SK-MEL-5 (cell line): ENCODE results near the gene TRAPPC2L. TPM values are rescaled to one million over a fixed set of nuclear protein-coding genes. Genes with fewer than 3 reads are reported as not detected.
"Not testable (repeated sequence)": the region's sequence is repeated elsewhere in the genome, so short reads cannot be mapped to it uniquely, and the experiment has no call there.

Source experiments
- DNase-seq: peaks from one replicate; pipeline ENCODE4 v3.0.0-alpha.2; 2016; ENCODE audit warnings: low read depth, low spot score
- in situ Hi-C: cut with HindIII; loops from 2 replicates; pipeline ENCODE4 v1.10.0; 2016; ENCODE audit warnings: low sequenced_read_pairs, high pct_unique_total_duplicates, low pct_unique_long_range_greater_than_20kb
- total RNA-seq: library from RNA; depleted of rRNA; stranded (reverse); fragments of >200 nt; shearing (Covaris generic); gene quantifications from 2 replicates; pipeline ENCODE4 v1.2.3, GENCODE V29; 2014

TRAPPC2L gene
- total RNA-seq, 1 experiment from 2014 or later, result 86.0 TPM

DNA sequence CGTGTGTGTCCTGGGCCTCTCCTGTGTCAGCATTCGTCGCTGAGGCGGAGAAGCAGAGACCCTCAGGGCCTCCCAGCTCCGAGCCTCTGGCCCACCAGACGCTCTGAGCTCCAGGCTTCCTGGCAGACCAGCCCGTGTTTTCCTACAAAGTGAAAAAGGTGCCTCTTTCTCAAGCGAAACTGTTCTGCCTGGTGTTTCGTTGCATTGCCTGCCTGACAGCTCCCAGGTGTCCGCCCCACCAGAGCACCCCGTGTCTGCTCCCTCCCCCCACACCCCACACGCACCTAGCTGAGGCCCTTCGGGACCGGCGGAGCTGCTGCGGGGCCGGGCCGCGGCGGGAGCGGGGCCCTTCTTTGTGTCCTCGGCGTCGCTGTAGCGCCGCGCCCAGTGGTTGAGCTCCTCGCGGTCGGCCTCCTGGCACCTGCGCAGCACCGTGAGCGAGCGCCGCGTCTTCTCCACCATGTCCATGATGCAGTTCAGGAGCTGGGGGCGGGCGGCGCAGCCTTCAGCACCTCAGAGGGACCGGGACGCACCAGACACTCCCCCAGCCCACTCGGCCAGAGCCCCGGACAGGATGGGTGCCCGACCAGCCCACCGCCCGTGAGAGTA lies 24.2 kb downstream of the TRAPPC2L start:
- in situ Hi-C loops, result no loop called here
- no peak for DNase-seq

GRCh38 chr16:88881675-88882357 lies 24.9 kb downstream of the TRAPPC2L start:
- DNase-seq, result no peak
- in situ Hi-C loops, result no loop called here

DNA sequence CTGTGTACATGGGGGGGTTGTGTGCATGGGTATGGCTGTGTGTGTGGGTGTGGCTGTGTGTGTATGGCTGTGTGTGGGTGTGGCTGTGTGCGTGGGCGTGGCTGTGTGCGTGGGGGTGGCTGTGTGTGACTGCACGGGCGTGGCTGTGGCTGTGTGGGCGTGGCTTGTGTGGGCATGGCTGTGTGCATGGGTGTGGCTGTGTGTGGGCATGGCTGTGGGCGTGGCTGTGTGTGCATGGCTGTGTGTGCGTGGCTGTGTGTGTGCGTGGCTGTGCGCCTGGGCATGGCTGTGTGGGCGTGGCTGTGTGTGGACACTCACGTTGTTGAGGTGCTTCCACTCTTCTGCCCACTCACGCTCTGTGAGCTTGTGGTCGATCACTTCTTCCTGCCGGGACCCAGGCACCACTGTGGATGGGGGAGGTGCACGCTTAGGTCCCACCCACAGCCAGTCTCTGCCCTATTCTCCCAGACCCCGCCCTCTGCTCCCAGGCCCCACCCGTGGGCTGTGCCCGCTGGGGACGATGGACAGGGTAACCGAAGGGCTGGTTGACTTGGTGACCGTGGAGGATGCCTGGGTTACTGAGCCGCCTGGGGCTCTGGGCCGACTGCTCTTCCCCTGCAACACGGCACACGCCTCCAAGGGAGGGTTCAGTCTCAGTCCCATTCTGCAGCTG lies 25.6 kb downstream of the TRAPPC2L start:
- DNase-seq, result peak; percentile 24

GRCh38 chr16:88883117-88883895 lies 26.4 kb downstream of the TRAPPC2L start:
- in situ Hi-C loops, result no loop called here
- no peak for DNase-seq

More for the DNA sequence above, 25.6 kb downstream of the TRAPPC2L start:
- in situ Hi-C loops, result no loop called here

- in situ Hi-C loops, result no loop called here
Observed at GRCh38 chr16:88883946-88884345, 27.0 kb downstream of the TRAPPC2L start.

DNA sequence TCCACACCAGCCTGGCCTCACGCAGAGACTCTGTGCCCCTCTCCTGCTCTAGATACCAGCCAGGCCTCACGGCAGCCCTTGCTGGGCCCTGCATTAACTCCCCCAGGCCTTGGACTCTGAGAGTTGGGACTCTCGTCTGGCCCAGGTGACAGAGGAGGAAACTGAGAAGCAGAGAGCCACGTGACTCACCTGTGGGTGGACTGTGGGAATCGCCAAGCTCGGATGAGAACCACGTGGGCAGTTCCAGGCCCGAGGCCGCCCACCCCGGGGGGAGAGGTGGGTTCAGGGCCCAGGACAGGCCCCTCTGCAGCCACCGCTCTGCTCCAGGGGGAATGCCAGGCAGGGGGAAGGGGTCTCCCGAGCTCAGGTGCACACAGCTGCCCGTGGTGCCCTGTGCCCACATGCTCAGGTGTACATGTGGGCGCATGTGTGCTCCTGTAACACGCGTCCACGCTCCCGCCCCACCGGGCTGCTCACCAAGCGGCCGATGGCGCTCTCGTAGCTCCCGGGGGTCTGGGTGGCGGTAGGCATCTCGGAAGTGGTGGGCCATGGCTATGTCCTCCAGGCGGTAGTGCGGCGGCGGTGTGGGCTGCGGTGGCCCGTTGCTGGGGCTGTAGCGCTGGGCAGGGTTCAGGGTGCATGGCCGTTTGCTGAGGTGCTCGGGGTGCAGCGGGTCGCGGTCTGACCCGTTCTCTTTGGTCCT lies 27.8 kb downstream of the TRAPPC2L start:
- DNase-seq, result no peak
- in situ Hi-C loops, result no loop called here

More at GRCh38 chr16:88883946-88884345, 27.0 kb downstream of the TRAPPC2L start:
- DNase-seq, result no peak

DNA sequence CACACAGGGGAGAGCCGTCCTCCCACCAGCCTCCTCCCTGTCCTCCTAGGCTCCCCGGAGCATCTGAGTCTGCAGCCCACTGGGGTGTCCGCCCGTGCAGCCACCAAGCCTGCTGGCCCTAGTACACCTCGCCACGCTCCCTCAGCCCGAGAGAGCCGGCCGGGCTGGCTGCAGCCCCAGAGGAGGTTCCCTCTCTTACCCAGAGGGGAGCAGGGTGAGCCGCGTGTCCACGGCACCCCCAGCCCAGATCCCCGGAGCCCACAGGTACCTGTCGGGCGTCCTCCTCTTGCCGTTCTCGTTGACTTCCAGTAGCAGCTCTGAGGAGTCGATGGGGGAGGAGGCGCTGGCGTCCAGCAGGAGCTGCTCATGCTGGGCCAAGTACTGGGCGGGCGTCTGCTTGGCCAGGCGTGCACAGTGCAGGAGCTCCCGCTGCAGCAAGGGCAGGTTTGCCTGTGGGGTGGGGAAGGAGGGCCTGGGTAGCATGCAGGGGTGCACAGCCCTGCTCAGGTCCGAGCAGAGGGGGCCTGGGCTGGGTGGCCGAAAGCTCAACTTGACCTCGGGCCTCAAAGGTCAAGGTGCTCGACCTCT lies 28.9 kb downstream of the TRAPPC2L start:
- DNase-seq, result no peak
- in situ Hi-C loops, result no loop called here

- in situ Hi-C loops, result no loop called here
- no peak for DNase-seq
Observed at GRCh38 chr16:88886420-88886844, 29.5 kb downstream of the TRAPPC2L start.

- no peak for DNase-seq
- in situ Hi-C loops, result no loop called here
Observed at GRCh38 chr16:88886845-88887521, 30.1 kb downstream of the TRAPPC2L start.

- DNase-seq, result no peak
- in situ Hi-C loops, result no loop called here
Observed at GRCh38 chr16:88888057-88888456, 31.1 kb downstream of the TRAPPC2L start.

DNA sequence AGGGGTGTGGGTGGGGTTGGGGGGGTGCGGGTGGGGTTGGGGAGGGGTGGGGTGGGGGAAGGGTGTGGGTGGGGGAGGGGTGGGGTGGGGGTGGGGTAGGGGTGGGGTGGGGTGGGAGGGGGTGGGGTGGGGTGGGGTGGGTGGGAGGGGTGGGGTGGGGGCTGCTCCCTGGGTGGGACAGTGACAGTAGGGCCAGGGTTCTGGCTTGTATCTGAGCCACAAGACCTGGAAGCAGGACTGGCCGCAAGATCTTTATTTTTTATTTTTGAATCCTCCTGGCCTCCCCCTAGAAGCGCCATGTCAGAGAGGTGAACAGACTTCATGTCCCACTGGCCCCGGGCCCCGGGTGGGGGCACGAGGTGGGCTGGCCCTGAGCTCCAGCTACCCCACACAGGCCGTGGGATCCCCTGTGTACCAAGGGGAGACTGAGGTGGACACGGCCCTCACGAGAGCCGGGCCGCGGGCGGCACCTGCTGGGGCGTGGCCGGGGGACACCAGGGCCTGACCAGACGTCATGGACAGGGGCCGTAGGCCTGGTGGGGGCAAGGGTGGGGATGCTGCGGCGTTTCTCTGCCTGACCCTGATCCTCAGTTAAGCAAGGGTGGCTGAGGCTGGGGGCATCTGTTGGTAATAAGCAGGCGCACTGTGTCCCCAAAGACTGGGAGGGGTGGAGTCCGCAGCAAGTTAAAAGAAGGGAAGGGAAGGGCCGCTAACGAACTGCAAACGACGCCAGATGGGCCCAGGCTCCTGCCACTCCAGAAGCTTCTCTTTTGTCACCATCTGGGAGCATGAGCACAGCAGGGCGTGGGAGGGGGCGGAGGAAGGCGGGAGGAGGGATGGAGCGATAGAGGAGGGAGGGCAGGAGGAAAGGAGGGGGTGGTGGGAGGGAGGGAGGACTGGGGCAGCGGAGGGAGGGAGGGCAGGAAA lies 31.8 kb downstream of the TRAPPC2L start:
- no peak for DNase-seq
- in situ Hi-C loops, result no loop called here

- DNase-seq, in situ Hi-C loops: not testable (repeated sequence)
Observed at GRCh38 chr16:88889702-88890352, 32.9 kb downstream of the TRAPPC2L start.

DNA sequence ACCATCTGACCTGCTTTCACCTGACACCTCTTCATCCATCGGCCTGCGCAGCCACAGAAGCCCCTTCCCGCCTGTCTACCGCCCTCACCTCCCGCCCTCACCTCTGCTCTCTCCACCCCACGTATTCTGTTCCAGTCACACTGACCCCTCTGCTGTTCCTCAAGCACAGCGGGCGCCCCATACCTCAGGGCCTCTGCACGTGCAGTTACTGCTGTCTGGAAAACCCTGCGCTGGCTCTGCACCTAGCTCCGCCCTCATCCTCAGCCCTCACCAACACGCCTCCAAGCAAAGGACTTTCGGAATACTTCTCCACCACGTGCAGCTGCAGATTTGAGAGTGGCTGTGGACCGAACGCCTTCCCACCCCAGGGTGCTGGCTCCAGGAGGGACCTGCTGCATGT lies 34.2 kb downstream of the TRAPPC2L start:
- DNase-seq, result no peak
- in situ Hi-C loops, result no loop called here

DNA sequence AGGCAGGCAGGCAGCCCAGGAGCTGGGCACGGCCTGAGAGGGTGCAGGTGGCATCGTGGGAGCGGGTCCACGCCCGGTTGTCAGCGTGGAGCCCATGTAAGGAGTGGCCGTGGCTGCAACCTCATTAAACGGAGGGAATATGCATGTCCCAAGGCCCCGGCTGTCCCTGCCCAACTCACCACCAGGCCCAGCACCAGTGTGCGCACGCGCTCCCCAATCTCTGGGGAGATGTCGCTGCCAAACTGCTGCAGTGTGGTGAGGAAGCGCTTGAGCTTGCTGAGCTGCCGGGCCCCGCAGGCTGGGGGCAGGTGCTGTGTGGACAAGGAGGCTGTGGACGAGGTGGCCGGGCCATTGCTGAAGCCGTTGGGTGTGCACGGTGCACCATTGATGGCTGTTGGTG lies 35.1 kb downstream of the TRAPPC2L start:
- no peak for DNase-seq
- in situ Hi-C loops, result no loop called here
